Bone marrow (tissue), 2 donors: ENCODE results near the gene TMEM236.

ENCODE experiments used
- DNase-seq, 2 donors: peaks; one replicate each; lab custom pipeline; 2025; lab: John Stamatoyannopoulos, UW

The TMEM236 gene

DNA sequence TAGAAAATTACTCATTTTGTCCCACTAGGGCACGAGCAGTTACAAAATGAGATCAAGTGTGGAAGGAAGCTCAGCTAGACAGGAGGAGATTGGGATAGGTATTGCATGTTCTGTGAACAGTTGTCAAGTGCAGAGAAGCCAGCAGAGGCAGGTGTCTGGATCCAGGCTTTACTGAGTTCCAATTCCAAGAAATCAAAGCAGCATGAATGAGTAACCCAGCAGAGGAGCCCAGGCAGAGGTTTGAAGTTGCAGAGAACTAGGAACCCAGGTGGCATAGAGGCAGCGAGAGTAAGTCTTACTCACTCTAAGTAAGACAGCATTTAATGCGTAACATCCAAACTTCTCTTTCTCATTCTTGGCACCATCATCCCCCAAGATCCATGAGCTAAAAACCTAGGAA lies 68.9 kb downstream of the TMEM236 start:
- DNase-seq = no peak

DNA sequence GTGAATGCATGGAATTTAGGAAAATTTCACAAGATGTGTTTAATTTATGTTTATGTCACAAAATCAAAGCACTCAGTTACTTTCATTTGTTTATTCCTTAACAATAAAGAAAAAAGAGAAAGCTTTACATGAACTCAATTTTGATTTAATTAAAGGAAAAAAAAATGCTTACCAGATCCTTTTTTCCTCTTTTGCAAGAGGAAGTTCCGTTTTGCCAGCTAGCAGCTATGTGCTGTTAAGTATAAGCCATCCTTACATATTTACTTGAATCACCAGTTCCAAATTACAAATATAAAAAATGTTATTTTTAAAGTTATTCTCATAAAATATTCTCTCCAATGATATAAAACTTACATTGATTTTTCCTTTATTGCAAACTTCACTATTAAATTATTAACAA lies 69.9 kb downstream of the TMEM236 start:
- no peak for DNase-seq

DNA sequence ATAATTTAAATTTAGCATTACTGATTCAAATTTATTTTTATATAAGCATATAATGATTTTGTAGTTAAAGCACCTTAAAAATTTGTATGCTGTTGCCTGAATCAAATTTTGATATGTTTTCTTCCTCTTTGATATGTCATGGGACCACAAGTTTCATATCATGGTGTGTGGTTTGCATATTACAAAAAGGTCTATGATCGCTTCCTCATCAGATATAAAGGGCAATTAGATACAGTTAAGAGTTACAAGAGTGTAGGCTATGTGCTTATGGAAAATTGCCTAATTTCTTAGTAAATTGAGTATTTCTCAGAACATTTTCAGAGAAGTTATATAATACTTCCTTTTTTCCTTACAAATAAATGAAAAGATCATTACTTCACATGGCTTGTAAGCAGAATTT lies 79.3 kb downstream of the TMEM236 start:
- no peak for DNase-seq

DNA sequence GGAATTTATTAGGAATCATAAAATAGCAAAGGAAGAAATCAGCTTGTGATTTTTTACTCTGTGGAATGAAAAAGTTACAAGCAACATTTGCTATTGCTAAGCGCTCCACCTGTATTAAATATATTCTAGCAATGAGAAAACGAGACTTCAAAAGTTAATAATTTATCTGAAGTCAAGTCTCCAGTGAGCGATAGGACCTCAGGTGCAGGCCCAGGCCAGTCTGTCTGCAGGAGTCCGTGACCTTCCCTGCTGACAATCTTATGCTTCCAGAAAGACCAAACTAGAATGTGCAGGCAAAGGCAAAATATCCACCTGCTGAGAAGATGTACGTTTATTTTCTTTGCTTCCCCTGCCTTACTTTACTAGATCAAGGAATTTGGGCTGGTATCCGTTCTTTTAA lies 79.9 kb downstream of the TMEM236 start:
- no peak for DNase-seq

DNA sequence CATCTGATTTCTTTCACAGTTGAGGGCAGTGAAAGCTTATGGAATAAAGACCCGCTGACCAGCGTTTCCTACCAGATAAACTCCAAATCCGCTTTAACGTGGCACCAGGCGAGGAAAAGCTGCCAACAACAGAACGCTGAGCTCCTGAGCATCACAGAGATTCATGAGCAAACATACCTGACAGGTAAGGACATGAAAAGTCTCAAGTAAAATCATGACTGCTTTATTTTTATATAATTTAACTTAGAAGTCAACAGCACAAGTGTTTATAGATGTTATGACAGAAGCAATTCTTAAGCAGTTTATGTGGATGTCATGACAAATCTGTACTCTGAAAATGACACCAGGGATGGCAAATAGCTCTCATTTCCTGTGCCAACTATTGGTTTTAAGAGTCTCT lies 81.7 kb downstream of the TMEM236 start:
- no peak for DNase-seq

- no peak for DNase-seq
These were observed 83.7 kb downstream of the TMEM236 start for GRCh38 chr10:17835688-17836087.

- DNase-seq = no peak
These were observed 84.9 kb downstream of the TMEM236 start for GRCh38 chr10:17836942-17837341.

DNA sequence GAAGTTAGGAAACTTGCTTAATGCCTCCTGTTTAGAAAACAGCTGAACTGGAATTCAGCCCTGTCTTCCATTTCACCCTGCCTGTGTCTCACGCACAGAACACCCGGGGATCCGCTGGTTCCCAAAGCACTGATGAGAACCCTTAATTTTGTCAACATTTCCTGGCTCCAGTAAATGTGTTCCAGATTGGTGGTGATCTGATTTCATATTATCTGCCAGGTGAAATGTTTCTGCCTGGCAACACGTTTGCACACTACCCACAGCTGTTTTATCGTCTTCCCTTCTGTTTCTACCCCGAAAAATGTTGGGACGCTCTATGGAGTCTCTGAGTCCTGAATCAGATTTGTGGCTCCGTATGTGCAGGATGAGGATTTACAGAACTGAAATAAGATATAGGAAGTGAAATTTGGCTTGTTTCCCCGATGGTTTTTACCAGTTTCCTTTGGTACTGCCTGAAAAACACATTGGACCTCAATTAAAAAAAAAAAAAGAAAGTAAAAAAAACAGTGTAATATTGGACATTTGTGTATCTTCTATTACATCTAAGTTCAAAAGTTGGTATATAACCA lies 86.2 kb downstream of the TMEM236 start:
- DNase-seq = no peak

DNA sequence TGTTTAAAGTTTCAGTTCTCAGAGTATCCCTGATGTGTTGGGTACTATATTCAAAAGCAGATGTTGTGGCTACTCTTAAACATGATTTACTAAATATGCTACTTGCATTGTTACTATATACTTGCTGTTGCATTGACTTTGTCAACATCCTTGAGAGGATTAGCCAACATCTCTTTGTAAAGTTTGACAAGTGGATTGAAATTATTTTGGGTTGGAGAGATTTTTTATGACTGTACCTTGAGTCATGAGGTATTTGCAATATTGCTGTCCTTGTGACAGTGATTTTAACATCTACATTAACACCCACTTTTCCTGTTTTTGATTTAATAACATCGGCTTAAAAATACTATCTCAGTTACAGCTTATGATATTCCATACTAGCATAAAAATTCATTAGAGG lies 89.0 kb downstream of the TMEM236 start:
- no peak for DNase-seq

DNA sequence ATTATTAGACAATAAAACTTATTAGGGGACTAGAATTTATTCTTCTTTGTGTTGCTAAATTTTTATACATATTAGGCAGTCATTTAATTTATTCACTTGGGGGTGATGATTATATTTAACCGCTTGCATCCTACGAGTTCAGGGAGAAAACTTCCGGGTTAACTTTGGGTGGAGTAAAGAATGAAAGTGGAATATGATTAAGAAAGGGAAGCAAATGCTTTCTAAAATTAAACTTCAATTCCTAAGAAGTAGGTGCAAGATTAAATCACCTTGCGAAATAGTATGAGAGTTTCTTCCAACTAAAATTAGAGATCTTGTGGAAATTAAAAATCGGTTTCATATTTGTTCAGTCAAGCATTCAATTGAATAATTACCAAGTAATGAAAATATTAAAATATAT lies 90.6 kb downstream of the TMEM236 start:
- no peak for DNase-seq

- DNase-seq = peak in 1 of 2 donors; percentile 10
These were observed 95.7 kb downstream of the TMEM236 start for GRCh38 chr10:17847585-17848296.

DNA sequence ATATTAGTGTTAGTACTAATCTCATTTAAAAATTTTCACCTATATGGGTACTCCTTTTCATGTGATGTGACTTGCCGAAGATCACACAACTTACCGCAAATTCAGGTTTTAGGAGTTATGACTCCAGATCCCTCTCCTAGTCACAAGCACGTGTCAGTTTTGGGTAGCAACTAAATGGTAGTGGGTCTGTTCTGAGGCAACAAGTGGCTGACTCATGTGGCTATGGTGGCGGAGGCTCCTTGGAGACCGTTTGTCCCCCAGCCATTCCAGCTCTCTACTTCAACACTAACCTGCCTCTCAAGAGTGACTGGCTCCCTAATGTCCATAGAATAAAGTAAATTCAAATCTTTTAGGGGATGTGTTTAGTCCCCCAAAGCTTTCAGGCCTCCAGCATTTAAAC lies 96.6 kb downstream of the TMEM236 start:
- DNase-seq = no peak
